Esophagus muscularis mucosa (tissue), 4 donors: ENCODE measurements around the gene NFATC4. TPM values are rescaled to one million over a fixed set of nuclear protein-coding genes. Genes with fewer than 3 reads are reported as not detected.

Experiments
- DNase-seq: peaks from one replicate; pipeline ENCODE4 v3.0.0-alpha.2; 2017; ENCODE audit errors: extremely low spot score
- H3K27ac ChIP-seq, 4 donors: fragments of 200-600 bp; sonication (generic); replicated peaks in 1 of 4; 1 replicate in 3 of 4; 2 replicates in 1 of 4; pipeline ENCODE4 v1.5.1; 2016 to 2019; ENCODE audit warnings: mild to moderate bottlenecking in 1 of 4
- H3K27me3 ChIP-seq, 4 donors: fragments of 200-600 bp; sonication (generic); one replicate each; pipeline versions ENCODE4 v1.5.1 to v1.6.0; 2016 to 2019
- H3K36me3 ChIP-seq, 4 donors: fragments of 200-600 bp; sonication (generic); one replicate each; pipeline ENCODE4 v1.5.1; 2016 to 2019
- H3K4me1 ChIP-seq, 4 donors: fragments of 200-600 bp; sonication (generic); one replicate each; pipeline ENCODE4 v1.5.1; 2016 to 2019
- H3K4me3 ChIP-seq, 4 donors: fragments of 200-600 bp; sonication (generic); 1 replicate in 2 of 4; 2 replicates in 2 of 4; pipeline ENCODE4 v1.5.1; 2016 to 2019; ENCODE audit warnings: mild to moderate bottlenecking in 4 of 4, moderate library complexity in 1 of 4
- H3K9me3 ChIP-seq, 4 donors: fragments of 200-600 bp; sonication (generic); 1 replicate in 3 of 4; 2 replicates in 1 of 4; pipeline ENCODE4 v1.5.1; 2016 to 2019
- CTCF ChIP-seq, 3 experiments: fragments of 200-600 bp in 2 of 3; fragments of 450-650 bp in 1 of 3; sonication (generic) in 2 of 3; IDR thresholded peaks; one replicate each; pipeline ENCODE4 v1.5.1; 2017 to 2019; ENCODE audit warnings: antibody characterized with exemption in 3 of 3, mild to moderate bottlenecking in 2 of 3, moderate library complexity in 1 of 3
- EP300 ChIP-seq: sonication (generic); formaldehyde crosslinking; IDR thresholded peaks from one replicate; pipeline ENCODE4 v1.6.1; 2017; ENCODE audit warnings: antibody characterized with exemption
- POLR2A ChIP-seq: fragments of 450-650 bp; IDR thresholded peaks from one replicate; pipeline ENCODE4 v1.6.1; 2017; ENCODE audit warnings: antibody characterized with exemption, moderate library complexity, mild to moderate bottlenecking, low read depth
- POLR2AphosphoS5 ChIP-seq, 2 donors: sonication (generic); formaldehyde crosslinking; IDR thresholded peaks; one replicate each; pipeline ENCODE4 v1.6.1; 2017; ENCODE audit warnings: antibody characterized with exemption in 2 of 2
- WGBS: methylation state at CpG from one replicate; pipeline ENCODE4 v1.1.5; 2018; 5-methylcytosine and 5-hydroxymethylcytosine counted together
- intact Hi-C: fragments of 100-400 bp; cut with DNase I; formaldehyde crosslinking; loops from one replicate; pipeline ENCODE4 v1.15.1; 2023
- total RNA-seq, 4 donors: library from RNA; depleted of rRNA; stranded (reverse); fragments of >200 nt; gene quantifications; one replicate each; pipeline versions ENCODE4 v1.1.0 to v1.2.1, GENCODE V29; 2016

NFATC4 gene
- total RNA-seq, 4 donors from 2014 or later: 38.8 to 65.2 (median 48.3) TPM

GRCh38 chr14:24332268-24332993, 35.6 kb upstream of the NFATC4 start:
- peaks cover 32 to 54% (median 39%) of the 10 kb centered on the region in 4 donors for H3K4me1 ChIP-seq
- no peak for DNase-seq
- H3K4me3 ChIP-seq: peak overlapping the region; percentile 21 to 56 (median 44)
- 15% methylated on average over 26 of the region's 56 CpGs for WGBS
- peaks cover 0 to 36% (median 0%) of the 10 kb centered on the region in 4 donors for H3K36me3 ChIP-seq
- intact Hi-C loops: loop anchor here (2.0 kb wide), 1 partner anchor 104 kb away; no protein-coding TSS in a partner anchor
- peaks cover 0 to 50% (median 21%) of the 10 kb centered on the region in 4 donors for H3K27me3 ChIP-seq
- no peaks in the 10 kb centered on the region for H3K9me3 ChIP-seq
- TF ChIP-seq EP300: no peak
- TF ChIP-seq POLR2AphosphoS5 (IDR thresholded peaks at IDR 0.05): peak in 1 of 2 donors; percentile 21
- TF ChIP-seq CTCF (IDR thresholded peaks at IDR 0.05): peak; percentile 63 to 77 (median 73)
- no peak for TF ChIP-seq POLR2A
- no peak overlapping the region for H3K27ac ChIP-seq

GRCh38 chr14:24334431-24335291, 33.3 kb upstream of the NFATC4 start, which contains the start of gene ADCY4:
Gene ADCY4 (minus strand): TSS chr14:24335071. CDS start chr14:24334652, 419 bp downstream.
- Histone ChIP-seq H3K4me1 (peaks cover 46 to 60% (median 56%) of the 10 kb centered on the region in 4 donors), H3K4me3 (peak within 1 kb of the TSS; percentile 50 to 61 (median 54)), H3K27ac (peak within 1 kb of the TSS; percentile 65 to 81 (median 74)), H3K9me3 (no peaks in the 10 kb centered on the region), H3K36me3 (peaks cover 0 to 26% (median 0%) of the 10 kb centered on the region in 4 donors), H3K27me3 (peaks cover 0 to 66% (median 26%) of the 10 kb centered on the region in 4 donors)
- intact Hi-C loops: no loop called here
- DNase-seq: no peak
- TF ChIP-seq EP300: no peak
- peak; percentile 18 to 64 for TF ChIP-seq POLR2AphosphoS5 (IDR thresholded peaks at IDR 0.05)
- no peak for TF ChIP-seq CTCF (IDR thresholded peaks at IDR 0.05)
- no peak for TF ChIP-seq POLR2A
- WGBS: 4% methylated on average over 41 of the region's 65 CpGs

- WGBS: 78% methylated on average over 10 of the region's 12 CpGs
- Histone ChIP-seq H3K9me3 (no peaks in the 10 kb centered on the region), H3K36me3 (peaks cover 0 to 21% (median 0%) of the 10 kb centered on the region in 4 donors), H3K27ac (peak overlapping the region in 3 of 4 donors; percentile 72 to 81 (median 75)), H3K27me3 (peaks cover 0 to 70% (median 26%) of the 10 kb centered on the region in 4 donors), H3K4me3 (peak overlapping the region; percentile 50 to 61 (median 54)), H3K4me1 (peaks cover 46 to 60% (median 56%) of the 10 kb centered on the region in 4 donors)
- no peak for DNase-seq
- TF ChIP-seq POLR2AphosphoS5 (IDR thresholded peaks at IDR 0.05) (no peak), POLR2A (no peak), EP300 (no peak), CTCF (IDR thresholded peaks at IDR 0.05) (no peak)
- intact Hi-C loops: no loop called here
Observed at GRCh38 chr14:24335461-24336171, 32.4 kb upstream of the NFATC4 start.

- H3K9me3 ChIP-seq: no peaks in the 10 kb centered on the region
- intact Hi-C loops: no loop called here
- H3K4me3 ChIP-seq: no peak overlapping the region
- no peak for TF ChIP-seq POLR2AphosphoS5 (IDR thresholded peaks at IDR 0.05)
- TF ChIP-seq CTCF (IDR thresholded peaks at IDR 0.05): no peak
- no peak for TF ChIP-seq POLR2A
- TF ChIP-seq EP300: no peak
- peaks cover 0 to 6% (median 0%) of the 10 kb centered on the region in 4 donors for H3K36me3 ChIP-seq
- no peak overlapping the region for H3K27ac ChIP-seq
- no peak for DNase-seq
- H3K4me1 ChIP-seq: peaks cover 40 to 52% (median 48%) of the 10 kb centered on the region in 4 donors
- WGBS: 92% methylated on average over 7 of the region's 7 CpGs
- peaks cover 0 to 62% (median 26%) of the 10 kb centered on the region in 4 donors for H3K27me3 ChIP-seq
Observed at GRCh38 chr14:24337144-24337823, 30.7 kb upstream of the NFATC4 start.
